GM19395 (cell line): ENCODE measurements around the gene WWC2.
"Not testable (repeated sequence)": the region's sequence is repeated elsewhere in the genome, so short reads cannot be mapped to it uniquely, and the experiment has no call there.

Experiments
- ATAC-seq: cut with Tn5 transposase; IDR thresholded peaks from one replicate; pipeline ENCODE4 v1.9.1; 2021; ENCODE audit warnings: mild to moderate bottlenecking, moderate library complexity; ENCODE audit not compliant: unreplicated experiment

WWC2 gene

DNA sequence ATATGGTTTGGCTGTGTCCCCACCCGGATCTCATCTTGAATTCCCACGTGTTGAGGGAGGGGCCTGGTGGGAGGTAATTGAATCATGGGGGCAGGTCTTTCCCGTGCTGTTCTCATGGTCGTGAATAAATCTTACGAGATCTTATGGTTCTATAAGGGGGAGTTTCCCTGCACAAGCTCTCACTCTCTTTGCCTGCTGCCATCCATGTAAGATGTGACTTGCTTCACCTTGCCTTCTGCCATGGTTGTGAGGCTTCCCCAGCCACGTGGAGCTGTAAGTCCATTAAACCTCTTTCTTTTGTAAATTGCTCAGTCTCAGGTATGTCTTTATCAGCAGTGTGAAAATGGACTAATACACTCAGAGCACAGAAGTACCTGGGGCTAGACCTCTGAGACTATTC lies 227.3 kb downstream of the WWC2 start:
- not testable (repeated sequence) for ATAC-seq

GRCh38 chr4:183326853-183327252 lies 227.8 kb downstream of the WWC2 start:
- ATAC-seq, result no peak

DNA sequence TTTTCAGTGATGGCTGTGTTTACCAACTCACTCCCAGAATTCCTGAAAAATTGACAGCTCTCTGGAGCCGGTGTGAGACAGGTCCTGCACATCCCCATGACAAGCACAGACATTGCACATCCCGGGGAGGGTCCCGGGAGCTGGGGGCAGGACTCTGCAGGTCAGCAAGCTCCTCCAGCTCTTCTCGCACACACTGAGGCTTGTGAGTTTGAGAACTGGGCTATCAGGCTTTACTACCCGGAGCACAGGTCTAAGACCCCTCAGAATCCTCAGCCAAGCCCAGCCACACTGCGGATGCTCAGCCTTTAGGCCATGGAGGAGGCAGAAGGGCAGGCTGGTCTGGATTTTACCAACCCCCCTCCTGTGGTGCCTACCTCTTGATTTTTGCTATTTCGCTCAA lies 228.8 kb downstream of the WWC2 start:
- ATAC-seq, result no peak

DNA sequence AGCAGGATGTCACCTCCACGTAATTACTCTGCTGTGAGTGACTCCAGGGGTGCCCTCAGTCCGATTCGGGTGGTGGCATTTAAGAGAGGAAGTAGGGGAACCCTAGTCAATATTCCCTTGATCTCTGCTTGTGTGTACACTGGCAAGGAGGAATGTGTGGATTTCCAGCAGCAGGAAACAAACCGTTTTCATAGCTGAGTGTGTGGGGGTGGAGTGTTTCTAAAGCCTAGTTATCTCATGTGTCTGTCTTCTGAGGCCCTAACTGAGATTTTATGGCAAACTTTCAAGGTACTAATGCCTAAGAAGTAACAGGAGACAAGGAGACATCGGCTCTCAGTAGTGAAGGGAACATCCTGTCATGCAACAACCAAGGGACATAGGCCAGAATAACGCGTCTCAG lies 229.8 kb downstream of the WWC2 start:
- ATAC-seq, result no peak

GRCh38 chr4:183329244-183329643 lies 230.2 kb downstream of the WWC2 start:
- no peak for ATAC-seq

- no peak for ATAC-seq
Observed at GRCh38 chr4:183329954-183330742, 231.1 kb downstream of the WWC2 start.

GRCh38 chr4:183330841-183331240 lies 231.8 kb downstream of the WWC2 start:
- ATAC-seq, result no peak

DNA sequence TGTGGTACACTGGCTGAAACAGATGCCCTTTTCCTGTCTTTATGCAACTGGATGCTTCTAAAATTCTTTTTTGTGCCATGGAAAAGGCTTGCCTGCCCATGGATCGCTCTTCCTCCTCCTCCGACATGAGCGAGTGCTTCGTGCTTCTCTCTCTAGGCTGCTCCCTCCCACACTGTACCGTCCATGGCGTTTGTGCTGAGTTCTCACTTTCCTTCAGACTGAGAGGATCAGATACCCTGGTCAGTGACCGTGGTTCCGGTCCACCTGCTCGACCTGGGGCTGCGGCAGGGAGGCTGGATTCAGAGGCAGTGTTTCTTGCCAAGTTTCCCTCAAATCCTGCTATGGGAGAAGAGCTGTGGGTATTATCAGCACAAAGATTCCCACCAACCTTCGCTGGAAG lies 233.4 kb downstream of the WWC2 start:
- no peak for ATAC-seq

DNA sequence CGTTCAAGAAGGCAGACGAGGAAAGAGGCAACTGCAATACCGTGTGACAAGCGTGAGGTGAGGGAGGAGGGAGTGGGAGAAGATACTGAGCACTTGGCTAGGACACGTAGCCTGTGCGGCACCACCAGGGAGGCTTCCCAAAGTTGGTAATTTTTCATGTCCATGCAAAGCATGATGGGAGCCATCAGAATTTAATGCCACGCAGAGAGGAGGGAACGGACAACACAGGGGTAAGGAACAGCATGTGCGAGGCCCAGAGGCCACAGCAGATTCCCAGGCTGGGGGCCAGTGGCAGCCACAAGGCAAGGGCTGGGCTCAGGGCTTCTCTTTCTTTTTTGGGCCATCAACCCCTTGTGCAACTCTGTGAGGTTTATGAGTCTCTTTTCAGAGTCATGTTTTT lies 234.1 kb downstream of the WWC2 start:
- no peak for ATAC-seq

- no peak for ATAC-seq
Observed at GRCh38 chr4:183333983-183334382, 234.9 kb downstream of the WWC2 start.

DNA sequence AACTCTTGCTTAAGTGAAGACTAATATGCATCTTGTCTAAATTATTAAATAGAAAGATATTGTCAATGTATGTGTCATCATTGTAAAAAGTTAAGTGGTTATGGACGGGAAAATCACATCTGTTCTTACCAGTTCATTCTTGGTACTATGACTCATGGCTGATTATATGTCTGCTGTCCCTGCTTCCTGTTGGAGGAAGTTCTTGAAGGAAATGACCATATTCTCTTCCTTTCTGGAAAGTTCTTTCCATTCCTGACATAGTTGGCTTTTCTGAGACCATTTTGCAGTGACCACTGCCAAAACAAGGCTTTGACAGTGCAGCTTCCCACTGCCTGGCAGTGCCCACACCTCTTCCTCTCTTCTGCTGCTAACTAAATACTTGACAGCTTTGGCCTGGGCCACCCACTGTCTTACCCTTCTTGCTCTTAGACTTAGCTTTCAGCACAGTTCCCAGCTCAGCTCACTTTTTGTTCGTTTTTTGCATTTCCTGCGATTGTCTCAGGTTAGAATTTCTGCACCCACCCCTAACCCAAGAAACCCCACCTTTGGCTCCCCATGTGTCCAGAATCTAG lies 236.4 kb downstream of the WWC2 start:
- ATAC-seq, result no peak

DNA sequence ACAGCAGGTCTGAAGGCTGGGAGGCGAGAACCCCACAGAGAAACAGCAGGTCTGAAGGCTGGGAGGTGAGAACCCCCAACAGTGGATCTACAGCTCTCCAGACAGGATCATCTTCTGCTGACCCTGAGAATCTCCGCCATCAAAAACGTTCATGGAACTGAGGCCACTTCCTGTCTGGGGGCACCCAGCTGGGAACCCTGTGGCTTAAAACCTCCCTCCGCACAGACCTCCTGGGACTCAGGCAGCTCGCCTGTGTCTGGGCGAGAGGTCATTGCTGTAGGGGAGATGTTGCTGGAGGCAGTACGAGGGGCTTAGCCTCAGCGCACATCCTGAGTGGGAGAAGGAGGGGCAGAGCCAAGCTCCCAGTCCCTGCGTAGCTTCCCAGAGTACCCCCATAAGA lies 238.3 kb downstream of the WWC2 start:
- no peak for ATAC-seq

- no peak for ATAC-seq
Observed at GRCh38 chr4:183337833-183338232, 238.8 kb downstream of the WWC2 start.

DNA sequence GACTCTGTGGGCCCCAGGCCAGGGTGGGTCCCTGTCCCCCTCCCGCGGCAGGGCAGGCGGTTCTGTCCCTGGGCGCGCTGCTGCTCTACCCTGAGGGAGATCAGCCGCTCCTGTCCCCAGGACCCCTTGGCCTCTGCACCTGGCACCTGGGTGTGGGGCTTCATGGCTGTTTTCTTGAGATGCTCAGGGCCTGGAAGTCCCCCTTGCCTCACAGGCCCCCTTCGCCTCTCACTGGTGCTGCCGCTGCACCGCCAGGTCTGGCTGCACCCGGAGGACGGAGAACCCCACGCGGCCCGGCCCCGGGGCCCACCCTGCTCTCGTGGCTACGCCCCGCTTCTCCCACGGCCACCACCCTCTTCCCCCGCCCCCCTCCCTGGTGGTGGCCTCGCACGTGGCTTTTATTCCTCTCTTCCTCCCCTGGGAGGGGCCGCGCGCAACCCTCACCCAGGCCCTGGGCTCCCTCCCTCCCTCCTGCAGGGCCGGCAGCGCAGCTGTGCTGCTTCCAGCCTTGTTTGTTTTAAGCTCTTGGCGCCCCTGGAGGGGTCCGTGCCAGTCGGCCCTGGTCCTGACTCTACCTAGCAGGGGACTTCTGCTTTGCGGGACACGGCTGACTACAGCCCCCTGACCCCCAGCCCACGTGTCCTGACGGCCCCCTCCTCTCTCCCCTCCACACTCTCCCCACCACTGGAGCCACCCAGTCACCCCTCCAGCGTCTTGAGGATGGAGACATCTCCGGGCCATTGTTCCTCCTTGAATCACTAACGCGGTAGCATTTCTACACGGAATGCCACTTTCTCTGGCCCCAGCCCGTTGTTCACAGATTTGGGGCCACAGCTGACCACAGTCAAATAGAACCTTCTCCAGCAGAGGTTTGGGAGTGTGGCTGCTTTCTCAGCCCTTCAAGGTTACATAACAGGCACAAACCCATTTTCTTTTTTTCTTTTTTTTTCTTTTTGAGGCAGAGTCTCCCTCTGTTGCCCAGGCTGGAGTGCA lies 243.8 kb downstream of the WWC2 start:
- no peak for ATAC-seq

GRCh38 chr4:183343730-183344129 lies 244.7 kb downstream of the WWC2 start:
- no peak for ATAC-seq

- no peak for ATAC-seq
Observed at GRCh38 chr4:183344523-183345255, 245.6 kb downstream of the WWC2 start.

DNA sequence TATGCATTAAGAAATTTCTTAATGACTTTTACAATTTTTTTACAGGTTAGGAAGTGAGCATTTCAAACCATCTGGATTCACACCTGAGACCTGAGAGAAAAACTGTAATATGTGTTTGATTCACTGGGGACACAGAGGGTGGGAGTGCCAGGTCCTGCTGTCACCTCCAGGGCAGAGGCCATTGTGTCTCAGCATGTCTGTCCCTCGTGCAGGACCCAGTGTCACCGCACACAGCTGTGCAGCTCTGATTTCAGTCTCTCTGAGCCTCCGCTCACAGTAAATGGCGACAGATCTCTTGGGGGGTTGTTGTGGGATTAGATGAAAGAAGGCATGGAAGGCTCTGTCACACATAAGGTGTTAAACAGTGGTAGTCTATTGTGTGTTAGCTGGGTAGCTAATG lies 246.2 kb downstream of the WWC2 start:
- no peak for ATAC-seq

GRCh38 chr4:183347146-183347545 lies 248.1 kb downstream of the WWC2 start:
- no peak for ATAC-seq

- ATAC-seq, result no peak
Observed at GRCh38 chr4:183347566-183347965, 248.5 kb downstream of the WWC2 start.

- no peak for ATAC-seq
Observed at GRCh38 chr4:183348136-183348535, 249.1 kb downstream of the WWC2 start.
